Suppressor macrophage treated with lipopolysaccharide for 4 hours (primary cell): ENCODE data around the gene DPH2.

Experiments
- DNase-seq: peaks from one replicate; pipeline ENCODE4 v3.0.0-alpha.2; 2020

Gene DPH2

GRCh38 chr1:43969746-43970466 lies at the start of gene DPH2:
Gene DPH2, plus strand, starts transcription at chr1:43970010. Its CDS starts 166 bp downstream, at chr1:43970176.
- DNase-seq: peak; percentile 98

- DNase-seq: no peak
These were observed 48.8 kb upstream of the DPH2 start for GRCh38 chr1:43921022-43921421.

GRCh38 chr1:43924516-43924915 lies 45.3 kb upstream of the DPH2 start:
- no peak for DNase-seq

GRCh38 chr1:43925846-43926245 lies 44.0 kb upstream of the DPH2 start:
- DNase-seq: no peak

- DNase-seq: no peak
These were observed 39.5 kb upstream of the DPH2 start for GRCh38 chr1:43930168-43930948.

GRCh38 chr1:43930949-43931275 lies 38.9 kb upstream of the DPH2 start:
- no peak for DNase-seq

GRCh38 chr1:43931711-43932660 lies 37.8 kb upstream of the DPH2 start:
- DNase-seq: no peak

GRCh38 chr1:43932786-43933385 lies 36.9 kb upstream of the DPH2 start:
- DNase-seq: no peak

GRCh38 chr1:43933386-43934100 lies 36.3 kb upstream of the DPH2 start, which contains the start of gene ARTN:
Gene ARTN, plus strand, starts transcription at chr1:43933801. Its CDS starts 1,856 bp downstream, at chr1:43935657.
- DNase-seq: no peak

GRCh38 chr1:43934101-43934985 lies 35.5 kb upstream of the DPH2 start:
- DNase-seq: peak; percentile 84

GRCh38 chr1:43934986-43935324 lies 34.9 kb upstream of the DPH2 start:
- no peak for DNase-seq

- DNase-seq: no peak
These were observed 33.9 kb upstream of the DPH2 start for GRCh38 chr1:43935711-43936427.

GRCh38 chr1:43936431-43937151 lies 33.2 kb upstream of the DPH2 start:
- DNase-seq: peak; percentile 48

- DNase-seq: no peak
These were observed 32.5 kb upstream of the DPH2 start for GRCh38 chr1:43937179-43937865.

- no peak for DNase-seq
These were observed 31.4 kb upstream of the DPH2 start for GRCh38 chr1:43938383-43938782.

GRCh38 chr1:43938892-43939587 lies 30.8 kb upstream of the DPH2 start:
- DNase-seq: no peak

- DNase-seq: peak; percentile 32
These were observed 27.4 kb upstream of the DPH2 start for GRCh38 chr1:43942411-43942810.

GRCh38 chr1:43944860-43945259 lies 24.9 kb upstream of the DPH2 start:
- no peak for DNase-seq
